Suprapubic skin (tissue), 4 donors: ENCODE measurements around the gene PSIP1. TPM values are rescaled to one million over a fixed set of nuclear protein-coding genes. Genes with fewer than 3 reads are reported as not detected.
"Not testable (repeated sequence)": the region's sequence is repeated elsewhere in the genome, so short reads cannot be mapped to it uniquely, and the experiment has no call there.

Experiments used
- DNase-seq, 2 donors: peaks; one replicate each; pipeline ENCODE4 v3.0.0-alpha.2; 2019; ENCODE audit warnings: low spot score in 2 of 2
- H3K27ac ChIP-seq: fragments of 200-600 bp; sonication (generic); one replicate; pipeline ENCODE4 v1.5.1; 2019
- H3K27me3 ChIP-seq: fragments of 200-600 bp; sonication (generic); one replicate; pipeline ENCODE4 v1.5.1; 2019
- H3K36me3 ChIP-seq: fragments of 200-600 bp; sonication (generic); one replicate; pipeline ENCODE4 v1.5.1; 2019
- H3K4me1 ChIP-seq: fragments of 200-600 bp; sonication (generic); one replicate; pipeline ENCODE4 v1.5.1; 2019
- H3K4me3 ChIP-seq: fragments of 200-600 bp; sonication (generic); one replicate; pipeline ENCODE4 v1.5.1; 2019; ENCODE audit warnings: mild to moderate bottlenecking
- H3K9me3 ChIP-seq: fragments of 200-600 bp; sonication (generic); one replicate; pipeline ENCODE4 v1.5.1; 2019
- CTCF ChIP-seq, 2 donors: fragments of 200-600 bp in 1 of 2; fragments of 450-650 bp in 1 of 2; sonication (generic) in 1 of 2; IDR thresholded peaks; one replicate each; pipeline ENCODE4 v1.5.1; 2016 to 2019; ENCODE audit warnings: antibody characterized with exemption in 2 of 2, mild to moderate bottlenecking in 1 of 2, moderate library complexity in 1 of 2
- EP300 ChIP-seq: sonication (generic); formaldehyde crosslinking; IDR thresholded peaks from one replicate; pipeline ENCODE4 v1.6.1; 2017; ENCODE audit warnings: antibody characterized with exemption
- POLR2A ChIP-seq, 2 donors: fragments of 450-650 bp; IDR thresholded peaks; one replicate each; pipeline ENCODE4 v1.6.1; 2017; ENCODE audit warnings: antibody characterized with exemption in 2 of 2, mild to moderate bottlenecking in 2 of 2, moderate library complexity in 2 of 2
- POLR2AphosphoS5 ChIP-seq, 3 donors: sonication (generic); formaldehyde crosslinking; IDR thresholded peaks; one replicate each; pipeline ENCODE4 v1.6.1; 2017; ENCODE audit warnings: antibody characterized with exemption in 3 of 3
- WGBS: methylation state at CpG from one replicate; pipeline ENCODE4 v1.1.5; 2018; 5-methylcytosine and 5-hydroxymethylcytosine counted together
- total RNA-seq, 4 donors: library from RNA; depleted of rRNA; stranded (reverse); fragments of >200 nt; gene quantifications; one replicate each; pipeline ENCODE4 v1.1.0, GENCODE V29; 2016

PSIP1 gene
- total RNA-seq, 4 donors from 2014 or later: 13.0 to 30.0 (median 16.0) TPM

GRCh38 chr9:15433191-15433590 lies 77.6 kb downstream of the PSIP1 start:
- 83% methylated on average over 4 of the region's 4 CpGs for WGBS
- no peak for DNase-seq
- no peak overlapping the region for H3K27ac ChIP-seq
- peaks cover 26% of the 10 kb centered on the region for H3K36me3 ChIP-seq
- peaks cover 17% of the 10 kb centered on the region for H3K4me1 ChIP-seq
- H3K4me3 ChIP-seq: no peak overlapping the region
- H3K9me3 ChIP-seq: no peaks in the 10 kb centered on the region
- H3K27me3 ChIP-seq: no peaks in the 10 kb centered on the region
- no peak for TF ChIP-seq POLR2AphosphoS5 (IDR thresholded peaks at IDR 0.05)
- no peak for TF ChIP-seq POLR2A (IDR thresholded peaks at IDR 0.05)
- TF ChIP-seq CTCF (IDR thresholded peaks at IDR 0.05): no peak
- no peak for TF ChIP-seq EP300

GRCh38 chr9:15430920-15431844 lies 79.6 kb downstream of the PSIP1 start:
- TF ChIP-seq POLR2AphosphoS5 (IDR thresholded peaks at IDR 0.05): no peak
- no peak for TF ChIP-seq CTCF (IDR thresholded peaks at IDR 0.05)
- TF ChIP-seq POLR2A (IDR thresholded peaks at IDR 0.05): no peak
- no peak for TF ChIP-seq EP300
- no peak overlapping the region for H3K27ac ChIP-seq
- no peaks in the 10 kb centered on the region for H3K9me3 ChIP-seq
- H3K36me3 ChIP-seq: peaks cover 19% of the 10 kb centered on the region
- no peaks in the 10 kb centered on the region for H3K27me3 ChIP-seq
- no peak overlapping the region for H3K4me3 ChIP-seq
- WGBS: 42% methylated on average over 5 of the region's 5 CpGs
- H3K4me1 ChIP-seq: peaks cover 15% of the 10 kb centered on the region
- no peak for DNase-seq

- not testable (repeated sequence) for H3K27ac ChIP-seq, DNase-seq, H3K4me3 ChIP-seq, H3K27me3 ChIP-seq, H3K9me3 ChIP-seq
- 98% methylated on average over 6 of the region's 7 CpGs for WGBS
- Histone ChIP-seq H3K36me3 (peaks cover 14% of the 10 kb centered on the region), H3K4me1 (peaks cover 31% of the 10 kb centered on the region)
Observed at GRCh38 chr9:15427702-15428101, 83.1 kb downstream of the PSIP1 start.

- Histone ChIP-seq H3K4me1 (peaks cover 29% of the 10 kb centered on the region), H3K27ac (no peak overlapping the region), H3K9me3 (no peaks in the 10 kb centered on the region), H3K36me3 (peaks cover 14% of the 10 kb centered on the region), H3K27me3 (no peaks in the 10 kb centered on the region), H3K4me3 (no peak overlapping the region)
- TF ChIP-seq POLR2A (IDR thresholded peaks at IDR 0.05): no peak
- TF ChIP-seq CTCF (IDR thresholded peaks at IDR 0.05): no peak
- no peak for TF ChIP-seq POLR2AphosphoS5 (IDR thresholded peaks at IDR 0.05)
- TF ChIP-seq EP300: no peak
- no peak for DNase-seq
- WGBS: 92% methylated on average over 8 of the region's 8 CpGs
Observed at GRCh38 chr9:15426019-15426418, 84.8 kb downstream of the PSIP1 start.

- Histone ChIP-seq H3K9me3 (no peaks in the 10 kb centered on the region), H3K4me1 (peaks cover 22% of the 10 kb centered on the region), H3K36me3 (peaks cover 14% of the 10 kb centered on the region), H3K27me3 (no peaks in the 10 kb centered on the region), H3K4me3 (peak overlapping the region; percentile 89), H3K27ac (peak overlapping the region; percentile 88)
- 2% methylated on average over 18 of the region's 18 CpGs for WGBS
- TF ChIP-seq POLR2A (IDR thresholded peaks at IDR 0.05) (no peak), CTCF (IDR thresholded peaks at IDR 0.05) (peak in 1 of 2 donors; percentile 5), EP300 (no peak), POLR2AphosphoS5 (IDR thresholded peaks at IDR 0.05) (no peak)
- DNase-seq: no peak
Observed at GRCh38 chr9:15423231-15423985, 87.4 kb downstream of the PSIP1 start.
